ENCODE results near the gene TLR6.

- no peak for TF ChIP-seq EZH2 (IDR thresholded peaks at IDR 0.05; ENCODE audit: insufficient read depth, poor library complexity, severe bottlenecking)
- no peak for TF ChIP-seq EZH2phosphoT487 (IDR thresholded peaks at IDR 0.05; ENCODE audit: insufficient read depth, low read depth)
These were observed 10.4 kb upstream of the TLR6 start for GRCh38 chr4:38866973-38867477.

All from GM23248 (cell line).